Stomach (tissue), 4 donors: ENCODE data around the gene KCNQ1.

Source experiments
- EP300 ChIP-seq: sonication (generic); formaldehyde crosslinking; IDR thresholded peaks from one replicate; pipeline ENCODE4 v1.6.1; 2017; ENCODE audit warnings: antibody characterized with exemption
- POLR2A ChIP-seq, 4 donors: fragments of 450-650 bp; IDR thresholded peaks; one replicate each; pipeline ENCODE4 v1.6.1; 2016; ENCODE audit warnings: antibody characterized with exemption in 4 of 4, control low read depth in 2 of 4, mild to moderate bottlenecking in 1 of 4, moderate library complexity in 1 of 4
- POLR2AphosphoS5 ChIP-seq, 3 donors: sonication (generic); formaldehyde crosslinking; IDR thresholded peaks; one replicate each; pipeline ENCODE4 v1.6.1; 2016; ENCODE audit warnings: antibody characterized with exemption in 3 of 3
- TF ChIP-seq, protein P1 (sequence below), 7 experiments: fragments of 450-650 bp in 4 of 7; fragments of 200-600 bp in 3 of 7; sonication (generic) in 3 of 7; IDR thresholded peaks; one replicate each; pipeline ENCODE4 v1.5.1; 2016 to 2019; ENCODE audit warnings: antibody characterized with exemption in 7 of 7, control low read depth in 2 of 7, mild to moderate bottlenecking in 1 of 7

- TF ChIP-seq, protein P1, sequence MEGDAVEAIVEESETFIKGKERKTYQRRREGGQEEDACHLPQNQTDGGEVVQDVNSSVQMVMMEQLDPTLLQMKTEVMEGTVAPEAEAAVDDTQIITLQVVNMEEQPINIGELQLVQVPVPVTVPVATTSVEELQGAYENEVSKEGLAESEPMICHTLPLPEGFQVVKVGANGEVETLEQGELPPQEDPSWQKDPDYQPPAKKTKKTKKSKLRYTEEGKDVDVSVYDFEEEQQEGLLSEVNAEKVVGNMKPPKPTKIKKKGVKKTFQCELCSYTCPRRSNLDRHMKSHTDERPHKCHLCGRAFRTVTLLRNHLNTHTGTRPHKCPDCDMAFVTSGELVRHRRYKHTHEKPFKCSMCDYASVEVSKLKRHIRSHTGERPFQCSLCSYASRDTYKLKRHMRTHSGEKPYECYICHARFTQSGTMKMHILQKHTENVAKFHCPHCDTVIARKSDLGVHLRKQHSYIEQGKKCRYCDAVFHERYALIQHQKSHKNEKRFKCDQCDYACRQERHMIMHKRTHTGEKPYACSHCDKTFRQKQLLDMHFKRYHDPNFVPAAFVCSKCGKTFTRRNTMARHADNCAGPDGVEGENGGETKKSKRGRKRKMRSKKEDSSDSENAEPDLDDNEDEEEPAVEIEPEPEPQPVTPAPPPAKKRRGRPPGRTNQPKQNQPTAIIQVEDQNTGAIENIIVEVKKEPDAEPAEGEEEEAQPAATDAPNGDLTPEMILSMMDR (IDR thresholded peaks at IDR 0.05): no peak
- TF ChIP-seq EP300 (no peak), POLR2A (IDR thresholded peaks at IDR 0.05) (no peak), POLR2AphosphoS5 (IDR thresholded peaks at IDR 0.05) (no peak)
Measured at GRCh38 chr11:2512431-2513407, 67.9 kb downstream of the KCNQ1 start.
